PC-3 (cell line): Measurements from ENCODE around the gene RFX1. TPM values are rescaled to one million over a fixed set of nuclear protein-coding genes. Genes with fewer than 3 reads are reported as not detected.

Experiments
- ATAC-seq: fragments of 200-7000 bp; cut with Tn5 transposase; 2 replicates; pipeline ENCODE4 v1.9.1; 2020; ENCODE audit warnings: mild to moderate bottlenecking, moderate library complexity
- BruUV-seq: library from RNA; stranded (reverse); fragments of 400-500 nt; replicated peaks from 2 replicates; lab custom pipeline; 2021; lab: Mats Ljungman, UMichigan
- CTCF ChIA-PET: fragments of 300-600 bp; sonication (Branson Sonifier 250); formaldehyde crosslinking; loops from one replicate; lab custom pipeline; 2022; ENCODE audit warnings: antibody characterized with exemption; lab: Charles Lee
- POLR2A ChIA-PET: fragments of 300-600 bp; sonication (Branson Sonifier 250); formaldehyde crosslinking; loops from one replicate; lab custom pipeline; 2022; ENCODE audit warnings: antibody characterized with exemption; ENCODE audit not compliant: unreplicated experiment; lab: Charles Lee
- DNase-seq: peaks from one replicate; pipeline ENCODE4 v3.0.0-alpha.2; 2015
- H2AFZ ChIP-seq: fragments of 300-600 bp; sonication (generic); 2 replicates; pipeline ENCODE4 v1.6.0; 2016; ENCODE audit warnings: antibody characterized with exemption, low read length
- H3F3A ChIP-seq: fragments of 300-600 bp; sonication (generic); one replicate; pipeline ENCODE4 v1.6.0; 2017; ENCODE audit warnings: antibody characterized with exemption, low read length, control low read depth, mild to moderate bottlenecking; ENCODE audit not compliant: unreplicated experiment
- H3K27ac ChIP-seq: fragments of 300-600 bp; sonication (generic); 2 replicates; pipeline ENCODE4 v1.5.1; 2016; ENCODE audit warnings: mild to moderate bottlenecking, low read length
- H3K27me3 ChIP-seq: fragments of 300-600 bp; sonication (generic); 2 replicates; pipeline ENCODE4 v1.6.1; 2016; ENCODE audit warnings: low read length, mixed read lengths
- H3K36me3 ChIP-seq: fragments of 300-600 bp; sonication (generic); 2 replicates; pipeline ENCODE4 v1.6.1; 2016; ENCODE audit warnings: low read depth, mixed run types, low read length, mixed read lengths
- H3K4me1 ChIP-seq: fragments of 300-600 bp; sonication (generic); 2 replicates; pipeline ENCODE4 v1.5.1; 2016; ENCODE audit warnings: low read length; ENCODE audit not compliant: insufficient read depth
- H3K4me2 ChIP-seq: fragments of 300-600 bp; sonication (generic); 2 replicates; pipeline ENCODE4 v1.6.0; 2016; ENCODE audit warnings: low read length
- H3K4me3 ChIP-seq: fragments of 300-600 bp; sonication (generic); 2 replicates; pipeline ENCODE4 v1.5.1; 2016; ENCODE audit warnings: mild to moderate bottlenecking, low read length, mixed read lengths
- H3K79me2 ChIP-seq: fragments of 300-600 bp; sonication (generic); 2 replicates; pipeline ENCODE4 v1.6.1; 2017; ENCODE audit warnings: low read length, mixed read lengths
- H3K9ac ChIP-seq: fragments of 300-600 bp; sonication (generic); 2 replicates; pipeline ENCODE4 v1.6.0; 2016; ENCODE audit warnings: mild to moderate bottlenecking, low read length
- H3K9me2 ChIP-seq: fragments of 300-600 bp; sonication (generic); replicated peaks from 2 replicates; pipeline ENCODE4 v1.6.1; 2016; ENCODE audit warnings: mixed run types, low read length, mixed read lengths
- H3K9me3 ChIP-seq: fragments of 300-600 bp; sonication (generic); 2 replicates; pipeline ENCODE4 v1.6.1; 2016; ENCODE audit warnings: low read length, mixed read lengths
- H4K20me1 ChIP-seq: fragments of 300-600 bp; sonication (generic); 2 replicates; pipeline ENCODE4 v1.6.1; 2016; ENCODE audit warnings: low read length, mixed read lengths
- EZH2 ChIP-seq: fragments of 300-600 bp; sonication (generic); IDR thresholded peaks from one replicate; pipeline ENCODE4 v1.6.1; 2017; ENCODE audit warnings: antibody characterized with exemption, mild to moderate bottlenecking, low read length; ENCODE audit not compliant: unreplicated experiment
- EZH2phosphoT487 ChIP-seq: fragments of 300-600 bp; sonication (generic); IDR thresholded peaks from 2 replicates; pipeline ENCODE4 v1.6.1; 2018; ENCODE audit warnings: mild to moderate bottlenecking, antibody characterized with exemption, low read length, borderline replicate concordance
- intact Hi-C: fragments of 100-400 bp; cut with micrococcal nuclease; formaldehyde crosslinking; loops from 2 replicates; pipeline ENCODE4 v1.9.0; 2023
- total RNA-seq: library from RNA; depleted of rRNA; stranded (reverse); fragments of >200 nt; gene quantifications from 2 replicates; pipeline ENCODE4 v1.2.3, GENCODE V29; 2014
- TF ChIP-seq, protein P1 (sequence below): fragments of 300-600 bp; sonication (generic); conservative IDR thresholded peaks from 2 replicates; pipeline ENCODE4 v1.5.1; 2017; ENCODE audit warnings: antibody characterized with exemption, low read depth, mild to moderate bottlenecking, low read length

RFX1 gene
- total RNA-seq, 1 experiment from 2014 or later, result 7.5 TPM

- Histone ChIP-seq H2AFZ (no peak overlapping the region), H3K9me2 (no peaks in the 10 kb centered on the region), H3K4me2 (peak overlapping the region; percentile 97), H3K79me2 (peaks cover 20% of the 10 kb centered on the region), H3F3A (no peaks in the 10 kb centered on the region), H3K9ac (peak overlapping the region; percentile 64), H4K20me1 (no peaks in the 10 kb centered on the region; the same call in 1 of the 2 replicates), H3K4me3 (peak overlapping the region; percentile 88), H3K27ac (no peak overlapping the region), H3K9me3 (no peaks in the 10 kb centered on the region), H3K36me3 (peaks cover 23% of the 10 kb centered on the region; the same call in 1 of the 2 replicates), H3K27me3 (no peaks in the 10 kb centered on the region), H3K4me1 (peaks cover 10% of the 10 kb centered on the region)
- CTCF ChIA-PET, result interaction anchor here (0.5 to 1.1 kb wide), 4 partner anchors 19 to 82 kb away, joined by 3 to 4 read pairs (median 4); partner anchors contain the start of gene IL27RA
- ATAC-seq, result peak; percentile 54
- intact Hi-C loops, result loop anchor here (1.0 to 2.0 kb wide), 2 partner anchors 47 to 72 kb away; partner anchors contain the start of genes BRME1 and CC2D1A
- TF ChIP-seq EZH2 (no peak), EZH2phosphoT487 (no peak)
- TF ChIP-seq, protein P1, sequence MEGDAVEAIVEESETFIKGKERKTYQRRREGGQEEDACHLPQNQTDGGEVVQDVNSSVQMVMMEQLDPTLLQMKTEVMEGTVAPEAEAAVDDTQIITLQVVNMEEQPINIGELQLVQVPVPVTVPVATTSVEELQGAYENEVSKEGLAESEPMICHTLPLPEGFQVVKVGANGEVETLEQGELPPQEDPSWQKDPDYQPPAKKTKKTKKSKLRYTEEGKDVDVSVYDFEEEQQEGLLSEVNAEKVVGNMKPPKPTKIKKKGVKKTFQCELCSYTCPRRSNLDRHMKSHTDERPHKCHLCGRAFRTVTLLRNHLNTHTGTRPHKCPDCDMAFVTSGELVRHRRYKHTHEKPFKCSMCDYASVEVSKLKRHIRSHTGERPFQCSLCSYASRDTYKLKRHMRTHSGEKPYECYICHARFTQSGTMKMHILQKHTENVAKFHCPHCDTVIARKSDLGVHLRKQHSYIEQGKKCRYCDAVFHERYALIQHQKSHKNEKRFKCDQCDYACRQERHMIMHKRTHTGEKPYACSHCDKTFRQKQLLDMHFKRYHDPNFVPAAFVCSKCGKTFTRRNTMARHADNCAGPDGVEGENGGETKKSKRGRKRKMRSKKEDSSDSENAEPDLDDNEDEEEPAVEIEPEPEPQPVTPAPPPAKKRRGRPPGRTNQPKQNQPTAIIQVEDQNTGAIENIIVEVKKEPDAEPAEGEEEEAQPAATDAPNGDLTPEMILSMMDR, result peak; percentile 29; the same call in 1 of the 2 replicates
- peak; percentile 46 for DNase-seq
- BruUV-seq, result TSS peak; percentile 29
- POLR2A ChIA-PET, result interaction anchor here (0.6 kb wide), 3 partner anchors 19 to 184 kb away, joined by 4 to 8 read pairs (median 5); no protein-coding TSS in a partner anchor
Observed at GRCh38 chr19:13952931-13953531, 53.1 kb downstream of the RFX1 start.

GRCh38 chr19:13952154-13952930 is 53.8 kb downstream of the RFX1 start, which contains the start of gene DCAF15:
DCAF15 (plus strand) TSS chr19:13952509; CDS start chr19:13952513, 4 bp downstream.
- TF ChIP-seq EZH2 (no peak), EZH2phosphoT487 (no peak)
- TF ChIP-seq, protein P1, result no peak
- H3F3A ChIP-seq, result no peaks in the 10 kb centered on the region
- CTCF ChIA-PET, result interaction anchor here (0.5 to 1.1 kb wide), 5 partner anchors 18 to 83 kb away, joined by 3 to 8 read pairs (median 4); partner anchors contain the start of gene IL27RA
- peaks cover 20% of the 10 kb centered on the region for H3K79me2 ChIP-seq
- intact Hi-C loops, result loop anchor here (1.0 to 2.0 kb wide), 2 partner anchors 46 to 72 kb away; partner anchors contain the start of genes BRME1 and CC2D1A
- H3K9ac ChIP-seq, result peak within 1 kb of the TSS; percentile 84
- DNase-seq, result peak; percentile 100
- H3K9me3 ChIP-seq, result no peaks in the 10 kb centered on the region
- POLR2A ChIA-PET, result interaction anchor here (0.6 to 0.8 kb wide), 3 partner anchors 54 to 80 kb away, joined by 4 to 5 read pairs (median 5); partner anchors contain the start of gene RFX1
- BruUV-seq, result no TSS peak
- H3K4me3 ChIP-seq, result peak within 1 kb of the TSS; percentile 88
- peaks cover 23% of the 10 kb centered on the region; the same call in 1 of the 2 replicates for H3K36me3 ChIP-seq
- no peaks in the 10 kb centered on the region for H3K9me2 ChIP-seq
- peak; percentile 98 for ATAC-seq
- no peaks in the 10 kb centered on the region; the same call in 1 of the 2 replicates for H4K20me1 ChIP-seq
- peak within 1 kb of the TSS; percentile 97 for H3K4me2 ChIP-seq
- H3K27ac ChIP-seq, result peak within 1 kb of the TSS; percentile 45; the same call in 1 of the 2 replicates
- peaks cover 10% of the 10 kb centered on the region for H3K4me1 ChIP-seq
- H3K27me3 ChIP-seq, result no peaks in the 10 kb centered on the region
- peak within 1 kb of the TSS; percentile 80 for H2AFZ ChIP-seq
